OCI-LY1 (cell line): ENCODE measurements around the gene TMC4.

Source experiments
- H2AFZ ChIP-seq: fragments of 200-600 bp; sonication (generic), shearing (Covaris generic); 2 replicates; pipeline ENCODE4 v1.6.0; 2014; ENCODE audit warnings: antibody characterized with exemption, mild to moderate bottlenecking, low read length
- H3F3A ChIP-seq: fragments of 200-600 bp; sonication (generic), shearing (Covaris generic); 2 replicates; pipeline ENCODE4 v1.6.0; 2014; ENCODE audit warnings: mild to moderate bottlenecking, antibody characterized with exemption, low read length, moderate library complexity; ENCODE audit not compliant: insufficient read depth
- H3K27ac ChIP-seq: fragments of 200-600 bp; sonication (generic); 2 replicates; pipeline ENCODE4 v1.5.1; 2014; ENCODE audit warnings: low read length, mixed run types, mild to moderate bottlenecking, low read depth; ENCODE audit not compliant: poor library complexity, severe bottlenecking
- H3K27me3 ChIP-seq: fragments of 200-600 bp; sonication (generic); 2 replicates; pipeline ENCODE4 v1.6.0; 2014; ENCODE audit warnings: antibody characterized with exemption, mild to moderate bottlenecking, low read length, moderate library complexity; ENCODE audit not compliant: insufficient read depth
- H3K36me3 ChIP-seq: fragments of 200-600 bp; sonication (generic); 2 replicates; pipeline ENCODE4 v1.6.1; 2014; ENCODE audit warnings: mild to moderate bottlenecking, antibody characterized with exemption, low read length, moderate library complexity, mixed read lengths; ENCODE audit not compliant: insufficient read depth
- H3K4me1 ChIP-seq: fragments of 200-600 bp; sonication (generic); 2 replicates; pipeline ENCODE4 v1.5.1; 2014; ENCODE audit warnings: mild to moderate bottlenecking, low read length, moderate library complexity; ENCODE audit not compliant: insufficient read depth, severe bottlenecking
- H3K4me2 ChIP-seq: fragments of 200-600 bp; sonication (generic), shearing (Covaris generic); 2 replicates; pipeline ENCODE4 v1.6.1; 2014; ENCODE audit warnings: low read length
- H3K4me3 ChIP-seq: fragments of 200-600 bp; sonication (generic); 2 replicates; pipeline ENCODE4 v1.5.1; 2014; ENCODE audit warnings: low read length, low read depth, mild to moderate bottlenecking, mixed read lengths; ENCODE audit not compliant: poor library complexity, severe bottlenecking
- H3K79me2 ChIP-seq: fragments of 200-600 bp; shearing (Covaris generic); 2 replicates; pipeline ENCODE4 v1.6.1; 2016; ENCODE audit warnings: mixed run types, low read length, mixed read lengths; ENCODE audit not compliant: insufficient read depth
- H3K9ac ChIP-seq: fragments of 200-600 bp; sonication (generic), shearing (Covaris generic); 2 replicates; pipeline ENCODE4 v1.6.1; 2014; ENCODE audit warnings: mild to moderate bottlenecking, low read length, mixed read lengths
- H3K9me2 ChIP-seq: fragments of 200-600 bp; sonication (generic), shearing (Covaris generic); 2 replicates; pipeline ENCODE4 v1.6.1; 2014; ENCODE audit warnings: low read depth, mild to moderate bottlenecking, low read length, mixed read lengths
- H3K9me3 ChIP-seq: fragments of 200-600 bp; shearing (Covaris generic); 2 replicates; pipeline ENCODE4 v1.6.1; 2014; ENCODE audit warnings: low read length, mixed read lengths
- H4K20me1 ChIP-seq: fragments of 200-600 bp; sonication (generic), shearing (Covaris generic); 2 replicates; pipeline ENCODE4 v1.6.0; 2016; ENCODE audit warnings: mild to moderate bottlenecking, low read length; ENCODE audit not compliant: insufficient read depth
- CTCF ChIP-seq: fragments of 200-600 bp; sonication (generic), shearing (Covaris generic); IDR thresholded peaks from 2 replicates; pipeline ENCODE4 v1.5.1; 2017; ENCODE audit warnings: mild to moderate bottlenecking, antibody characterized with exemption, low read length, moderate library complexity, mixed read lengths
- EZH2 ChIP-seq: fragments of 200-600 bp; sonication (generic), shearing (Covaris generic); IDR thresholded peaks from 2 replicates; pipeline ENCODE4 v1.8.0; 2017; ENCODE audit warnings: borderline replicate concordance, mixed run types, mild to moderate bottlenecking, antibody characterized with exemption, low read length, moderate library complexity, mixed read lengths

The TMC4 gene

GRCh38 chr19:54155694-54156093 lies 17.3 kb downstream of the TMC4 start:
- no peak overlapping the region for H3K4me2 ChIP-seq
- H4K20me1 ChIP-seq: no peaks in the 10 kb centered on the region
- no peaks in the 10 kb centered on the region for H3K9me3 ChIP-seq
- peaks cover 68% of the 10 kb centered on the region for H3K36me3 ChIP-seq
- no peak overlapping the region for H3K27ac ChIP-seq
- H3K9ac ChIP-seq: no peak overlapping the region
- no peaks in the 10 kb centered on the region for H3K9me2 ChIP-seq
- no peak overlapping the region for H2AFZ ChIP-seq
- H3K27me3 ChIP-seq: no peaks in the 10 kb centered on the region
- H3K4me1 ChIP-seq: peaks cover 14% of the 10 kb centered on the region
- no peak overlapping the region for H3K4me3 ChIP-seq
- no peaks in the 10 kb centered on the region for H3F3A ChIP-seq
- TF ChIP-seq CTCF (no peak), EZH2 (no peak)
- H3K79me2 ChIP-seq: no peaks in the 10 kb centered on the region

GRCh38 chr19:54154603-54155345 lies 18.2 kb downstream of the TMC4 start:
- no peak for TF ChIP-seq EZH2
- no peak for TF ChIP-seq CTCF
- H3K9me3 ChIP-seq: no peaks in the 10 kb centered on the region
- no peak overlapping the region for H3K4me3 ChIP-seq
- no peaks in the 10 kb centered on the region for H3F3A ChIP-seq
- H3K4me2 ChIP-seq: no peak overlapping the region
- H3K27ac ChIP-seq: no peak overlapping the region
- H3K9me2 ChIP-seq: no peaks in the 10 kb centered on the region
- H3K27me3 ChIP-seq: no peaks in the 10 kb centered on the region
- no peaks in the 10 kb centered on the region for H3K79me2 ChIP-seq
- H3K36me3 ChIP-seq: peaks cover 77% of the 10 kb centered on the region
- H3K9ac ChIP-seq: no peak overlapping the region
- no peak overlapping the region for H2AFZ ChIP-seq
- H4K20me1 ChIP-seq: no peaks in the 10 kb centered on the region
- H3K4me1 ChIP-seq: peaks cover 11% of the 10 kb centered on the region

GRCh38 chr19:54153731-54154326 lies 19.1 kb downstream of the TMC4 start:
- H3K9me3 ChIP-seq: no peaks in the 10 kb centered on the region
- H3K9me2 ChIP-seq: no peaks in the 10 kb centered on the region
- H3K9ac ChIP-seq: no peak overlapping the region
- H4K20me1 ChIP-seq: no peaks in the 10 kb centered on the region
- H2AFZ ChIP-seq: no peak overlapping the region
- TF ChIP-seq EZH2 (no peak), CTCF (no peak)
- no peaks in the 10 kb centered on the region for H3K27me3 ChIP-seq
- H3K4me1 ChIP-seq: peaks cover 7% of the 10 kb centered on the region
- H3K4me3 ChIP-seq: no peak overlapping the region
- no peak overlapping the region for H3K27ac ChIP-seq
- H3K4me2 ChIP-seq: no peak overlapping the region
- no peaks in the 10 kb centered on the region for H3F3A ChIP-seq
- H3K36me3 ChIP-seq: peaks cover 87% of the 10 kb centered on the region
- no peaks in the 10 kb centered on the region for H3K79me2 ChIP-seq
